Regular cardiac myocyte (primary cell): Measurements from ENCODE around the gene NOP56. TPM values are rescaled to one million over a fixed set of nuclear protein-coding genes. Genes with fewer than 3 reads are reported as not detected.

ENCODE experiments used
- total RNA-seq: library from RNA; depleted of rRNA; stranded (reverse); fragments of >200 nt; gene quantifications from 2 replicates; pipeline ENCODE4 v1.2.3, GENCODE V29; 2014

Gene NOP56
- total RNA-seq = 112 and 257 TPM in 2 replicates

GRCh38 chr20:2651772-2652723, at the start of gene NOP56:
TSS of gene NOP56 (plus strand) at chr20:2652632. CDS start at chr20:2652661, 29 bp downstream.

GRCh38 chr20:2663887-2664719, 11.7 kb downstream of the NOP56 start, which contains the start of gene IDH3B:
TSS of gene IDH3B (minus strand) at chr20:2664216. CDS start at chr20:2664188, 28 bp downstream.

GRCh38 chr20:2692036-2692885, 39.8 kb downstream of the NOP56 start, which contains the start of gene EBF4:
TSS of gene EBF4 (plus strand) at chr20:2692780. CDS start at chr20:2693646, 866 bp downstream.

Other genes with a start within 250 kb of the NOP56 start
- 93.3 and 278 TPM in 2 replicates for gene SNRPB, start 181.8 kb upstream of the NOP56 start, total RNA-seq
- 14.4 and 15.9 TPM in 2 replicates for gene ZNF343, start 143.7 kb upstream of the NOP56 start, total RNA-seq
- not detected in 2 replicates for gene TMC2, start 116.1 kb upstream of the NOP56 start, total RNA-seq
- 55.2 and 84.7 TPM in 2 replicates for gene IDH3B, start 11.6 kb downstream of the NOP56 start, total RNA-seq
- under 0.01 and 0.56 TPM in 2 replicates for gene EBF4, start 40.1 kb downstream of the NOP56 start, total RNA-seq
- gene CPXM1, start 148.0 kb downstream of the NOP56 start, total RNA-seq = 0.19 and 0.28 TPM in 2 replicates
- not detected in 2 replicates for gene C20orf141, start 162.4 kb downstream of the NOP56 start, total RNA-seq
- gene TMEM239, start 163.7 kb downstream of the NOP56 start, total RNA-seq = not detected in 2 replicates
- gene PCED1A, start 188.0 kb downstream of the NOP56 start, total RNA-seq = 22.8 and 35.8 TPM in 2 replicates
- 44.5 and 52.9 TPM in 2 replicates for gene VPS16, start 188.1 kb downstream of the NOP56 start, total RNA-seq
- 25.1 and 30.2 TPM in 2 replicates for gene PTPRA, start 220.8 kb downstream of the NOP56 start, total RNA-seq